NT2/D1 (cell line): ENCODE data around the gene MTHFD1.

Source experiments
- SUZ12 ChIP-seq: IDR thresholded peaks from 2 replicates; pipeline ENCODE4 v1.6.1; 2011; ENCODE audit not compliant: insufficient read length, insufficient read depth; ENCODE audit errors: extremely low read depth
- YY1 ChIP-seq: IDR thresholded peaks from 2 replicates; pipeline ENCODE4 v1.6.1; 2011; ENCODE audit not compliant: insufficient read length, insufficient read depth
- ZNF274 ChIP-seq: IDR thresholded peaks from 2 replicates; pipeline ENCODE4 v1.6.1; 2011; ENCODE audit warnings: mild to moderate bottlenecking, low read depth, low read length

DNA sequence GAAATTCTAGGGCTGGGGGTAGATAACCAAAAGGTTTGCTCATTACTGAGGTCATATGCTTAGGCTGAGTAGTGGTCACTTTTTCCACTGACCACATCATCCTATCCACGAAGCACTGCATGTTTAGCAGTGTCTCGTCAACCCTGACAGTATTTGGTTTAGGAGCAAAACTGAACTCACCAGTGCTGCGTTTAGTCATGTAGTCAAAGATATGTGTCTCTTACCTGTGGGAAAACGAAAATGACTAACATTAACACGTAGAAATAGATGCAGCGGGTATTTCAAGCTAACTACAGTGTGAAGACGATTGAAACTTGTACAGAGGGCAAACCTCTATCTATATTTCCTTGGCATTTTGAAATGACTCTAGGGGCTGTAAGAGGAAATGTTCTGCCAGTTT, 34.6 kb downstream of the MTHFD1 start:
- TF ChIP-seq SUZ12 (no peak), YY1 (no peak), ZNF274 (no peak)
